GM21447 (cell line): ENCODE data around the gene IL1RAPL1.
"Not testable (repeated sequence)": the region's sequence is repeated elsewhere in the genome, so short reads cannot be mapped to it uniquely, and the experiment has no call there.

ENCODE experiments used
- ATAC-seq: cut with Tn5 transposase; IDR thresholded peaks from one replicate; pipeline ENCODE4 v1.9.1; 2021; ENCODE audit not compliant: unreplicated experiment

Gene IL1RAPL1

DNA sequence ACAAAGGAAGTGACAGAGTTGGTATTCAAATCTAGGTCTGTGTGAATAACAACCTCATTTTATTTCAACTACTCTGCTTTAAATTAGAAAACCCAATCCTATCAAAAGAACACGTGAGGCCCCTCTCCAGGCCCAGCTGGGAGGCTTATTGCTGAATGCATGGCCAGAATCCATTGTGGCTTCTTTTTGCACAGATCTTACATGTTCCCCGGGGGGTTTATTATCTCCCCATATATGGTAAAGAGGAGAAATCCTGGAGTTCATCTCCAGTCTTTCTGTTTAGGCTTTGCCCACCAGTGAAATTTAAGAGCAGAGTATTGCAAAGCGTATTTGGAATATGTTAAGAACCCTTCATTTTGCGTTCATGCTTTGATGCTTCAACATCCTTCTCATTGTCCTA is 655.6 kb downstream of the IL1RAPL1 start:
- ATAC-seq, result no peak

DNA sequence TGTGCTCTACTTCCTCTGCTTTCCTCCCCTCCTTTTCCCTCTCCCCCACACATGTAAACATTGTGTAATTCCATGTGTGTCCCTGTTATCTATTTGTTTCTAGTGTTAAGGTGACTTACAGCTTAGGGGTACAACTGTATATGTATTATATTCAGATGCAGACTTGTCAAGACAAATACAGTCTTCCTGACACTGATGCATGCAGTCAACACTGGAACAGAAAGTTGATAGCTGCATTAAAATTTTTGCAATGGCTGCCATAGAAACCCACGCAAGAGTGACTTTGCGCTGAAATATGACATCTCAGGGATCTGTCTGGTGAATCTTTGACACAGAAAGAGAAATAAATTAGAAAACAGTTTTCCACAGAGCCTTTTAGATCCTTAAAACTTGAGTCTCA is 656.7 kb downstream of the IL1RAPL1 start:
- no peak for ATAC-seq

DNA sequence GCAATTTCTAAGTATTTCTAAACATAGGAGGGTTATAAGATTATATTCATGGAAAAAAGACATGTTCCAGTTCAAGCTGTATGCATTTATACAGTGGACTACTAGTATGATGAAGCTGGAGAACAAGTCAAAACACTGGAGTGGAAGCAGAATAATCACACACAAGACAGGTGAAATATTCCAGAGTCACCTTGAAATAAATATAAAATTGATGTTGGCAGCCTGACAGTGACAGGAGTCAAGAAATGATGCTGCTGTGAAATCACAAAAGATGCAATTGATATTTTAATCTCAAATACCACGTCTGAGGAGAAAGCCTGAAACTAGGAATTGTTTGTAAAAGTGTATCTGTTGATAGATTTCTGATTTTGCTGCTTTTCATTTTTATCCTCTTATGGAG is 667.3 kb downstream of the IL1RAPL1 start:
- no peak for ATAC-seq

DNA sequence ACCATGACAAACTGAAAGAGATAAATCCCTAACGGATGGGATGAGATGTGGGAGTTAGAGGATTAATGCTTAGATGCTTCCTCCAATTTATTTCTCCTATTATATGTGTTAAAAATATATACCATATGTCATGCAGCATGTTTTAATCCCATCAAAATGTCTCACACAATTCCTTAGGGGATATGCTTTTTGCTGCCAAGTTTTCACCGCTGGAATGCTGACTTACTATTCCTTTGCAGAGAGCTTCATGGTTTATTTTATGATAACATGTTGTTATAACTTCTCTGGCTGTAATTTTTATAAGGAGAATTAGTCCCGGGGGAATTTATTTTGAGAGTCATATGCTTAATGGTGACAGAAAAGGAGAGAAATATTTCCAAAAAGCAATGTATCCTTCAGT is 670.3 kb downstream of the IL1RAPL1 start:
- ATAC-seq, result no peak

DNA sequence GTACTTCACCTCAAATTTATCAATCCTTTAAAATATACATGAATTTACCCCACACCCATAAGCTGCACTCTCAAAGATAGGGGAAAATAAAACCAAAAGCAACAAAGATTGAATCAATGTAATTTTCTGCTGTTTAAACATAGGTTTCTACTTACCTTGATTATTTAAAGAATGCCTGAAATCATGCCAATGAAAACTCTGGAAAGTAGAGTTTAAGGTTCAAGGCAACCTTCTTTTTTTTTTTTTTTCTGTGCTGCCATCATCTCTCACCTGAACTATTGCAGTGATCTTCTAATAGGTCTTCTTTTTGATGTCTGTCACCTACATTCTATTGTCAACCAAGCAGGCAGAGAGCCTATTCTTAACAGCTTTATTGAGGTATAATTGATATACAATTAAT is 682.1 kb downstream of the IL1RAPL1 start:
- ATAC-seq, result no peak

DNA sequence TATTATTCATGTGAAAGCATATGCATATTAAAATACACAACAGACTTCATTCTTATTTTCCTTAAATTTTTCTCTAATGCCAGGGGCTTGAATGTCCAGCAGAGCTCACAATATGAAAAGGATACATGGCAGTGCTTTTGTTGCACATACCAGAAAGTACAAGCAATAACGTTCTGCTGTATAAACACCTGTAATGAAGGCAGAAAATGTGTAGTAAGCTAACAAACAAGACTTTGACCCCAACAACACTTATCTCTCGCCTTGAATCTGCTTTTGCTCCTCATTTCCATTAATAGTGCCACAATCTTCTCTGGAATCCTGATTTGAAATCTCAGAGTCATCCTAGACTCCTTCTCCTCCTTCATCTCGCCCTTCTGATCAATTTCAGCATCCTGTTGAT is 687.3 kb downstream of the IL1RAPL1 start:
- ATAC-seq, result no peak

DNA sequence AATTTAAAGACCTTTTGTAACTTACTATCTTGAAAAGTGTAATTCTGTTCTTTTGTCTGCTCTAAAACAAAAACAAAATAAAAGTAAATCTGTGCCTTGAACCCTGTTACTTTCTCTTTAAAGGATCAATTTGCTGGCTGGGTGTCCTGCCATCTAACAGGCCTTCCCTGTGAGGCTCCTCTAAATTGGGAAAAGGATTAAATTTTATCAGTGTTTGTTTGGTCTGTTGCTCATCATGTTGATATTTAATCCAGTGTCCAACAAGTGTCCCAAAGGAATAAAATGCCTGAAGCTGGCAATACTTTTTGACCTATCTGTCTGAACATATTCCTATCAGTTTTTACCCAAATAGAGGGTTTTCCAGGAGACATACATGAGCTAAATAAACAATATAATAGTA is 688.7 kb downstream of the IL1RAPL1 start:
- ATAC-seq, result no peak

DNA sequence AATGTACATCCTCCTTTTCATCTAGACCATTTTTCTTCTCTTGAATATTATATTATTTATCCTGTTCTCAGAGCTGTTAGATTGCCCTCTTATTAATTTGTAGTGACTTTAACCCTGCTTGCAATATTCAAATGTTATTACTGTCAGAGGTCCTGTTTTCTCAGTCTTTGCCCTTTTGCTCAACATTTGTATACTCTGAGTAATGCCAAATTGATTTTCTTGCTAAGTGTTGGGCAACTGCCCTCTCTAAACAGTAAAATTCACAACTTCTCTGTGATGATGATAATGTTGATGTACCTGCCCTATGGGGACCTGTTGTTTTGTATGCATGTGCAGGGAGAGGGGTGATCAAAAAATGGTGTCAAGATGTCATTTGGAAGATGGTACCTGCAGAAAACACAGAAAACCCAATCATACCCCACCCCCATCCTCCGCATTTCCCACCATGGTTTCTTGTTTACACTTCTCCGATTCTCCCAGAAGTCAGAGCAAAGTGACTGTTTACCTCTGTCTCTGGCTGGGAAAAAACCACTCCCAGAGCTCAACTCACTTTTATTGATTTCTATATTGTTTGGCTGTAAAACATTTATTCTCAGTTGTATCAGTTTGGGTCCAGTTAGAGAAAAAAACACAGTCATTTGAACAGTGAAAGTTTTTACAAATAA is 694.0 kb downstream of the IL1RAPL1 start:
- no peak for ATAC-seq

DNA sequence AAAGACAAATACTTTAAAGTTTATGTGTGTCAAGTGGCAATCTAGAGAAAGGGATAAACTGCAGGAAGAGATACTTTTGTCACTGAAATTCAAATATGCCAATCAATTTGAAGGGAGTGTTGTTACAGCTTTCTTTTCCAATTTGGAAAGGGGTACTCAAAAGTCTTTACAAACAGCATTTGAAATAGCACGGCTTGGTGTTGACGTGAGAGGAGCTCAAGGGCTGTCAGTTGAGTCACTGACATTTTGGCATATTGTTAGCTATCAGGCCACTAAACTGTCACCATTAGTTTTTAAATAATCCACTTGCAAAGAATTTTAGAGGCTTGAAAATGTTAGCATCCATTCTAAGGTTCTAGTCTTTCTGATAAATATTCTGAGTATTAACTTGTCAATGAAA is 698.4 kb downstream of the IL1RAPL1 start:
- no peak for ATAC-seq

DNA sequence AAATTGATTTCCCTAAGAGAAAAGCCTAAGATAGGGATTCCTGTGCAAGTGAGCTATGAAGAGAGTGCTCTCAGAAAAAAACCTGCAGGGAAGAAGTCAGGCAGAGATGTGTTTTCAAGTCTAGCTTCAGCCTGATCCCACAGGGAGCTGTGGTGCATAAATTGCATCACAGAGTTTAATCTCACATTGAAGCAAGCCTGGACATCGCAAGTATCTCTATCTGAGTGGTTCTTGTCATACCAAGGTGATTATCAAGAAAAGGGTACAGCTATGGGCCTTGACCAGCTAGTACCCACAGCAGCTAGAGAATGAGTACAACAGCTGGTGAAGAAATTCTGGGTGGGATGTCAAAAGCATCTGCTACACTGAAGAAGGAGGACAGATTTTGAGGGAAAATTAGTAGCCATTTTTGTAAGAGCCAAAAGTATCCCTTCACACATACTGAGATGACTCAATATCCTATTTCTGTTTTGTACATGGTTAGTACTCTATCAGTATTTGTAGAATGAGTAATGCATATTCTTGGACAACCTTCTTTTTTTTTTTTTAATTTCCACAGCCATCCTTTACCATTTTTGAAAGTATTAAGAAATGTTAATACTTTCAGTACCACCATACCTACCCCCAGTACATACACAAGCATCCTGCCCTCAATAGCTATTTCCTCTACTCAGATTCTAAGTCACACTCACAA is 708.9 kb downstream of the IL1RAPL1 start:
- ATAC-seq, result no peak

DNA sequence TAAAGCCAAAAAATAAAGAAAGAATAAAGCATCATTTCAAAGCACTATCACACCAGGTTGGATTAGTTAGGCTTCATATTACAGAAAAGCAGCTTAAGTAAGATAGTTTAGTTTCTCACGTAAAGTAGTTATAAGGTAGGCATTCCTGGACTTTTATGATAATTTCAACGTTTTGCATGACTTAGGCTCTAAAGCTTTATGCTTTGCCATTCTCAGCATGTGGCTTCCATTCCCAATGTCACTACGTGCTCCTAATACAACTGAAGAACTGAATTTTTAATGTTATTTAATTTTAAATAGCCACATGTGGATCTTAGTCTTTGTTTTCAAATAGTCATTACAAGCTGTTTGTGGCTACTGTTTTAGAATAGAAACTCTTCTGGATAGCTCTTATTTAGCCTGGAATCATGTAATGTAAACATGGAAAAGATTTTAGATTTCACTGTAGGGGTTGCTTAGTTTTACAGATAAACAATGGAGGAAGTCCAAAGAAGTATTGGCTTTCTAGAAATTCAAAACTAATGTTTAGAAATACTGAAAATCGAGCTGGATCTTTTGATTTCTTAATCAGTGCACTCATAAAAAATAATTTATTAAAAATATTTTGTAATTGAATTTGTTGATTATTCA is 710.0 kb downstream of the IL1RAPL1 start:
- no peak for ATAC-seq

DNA sequence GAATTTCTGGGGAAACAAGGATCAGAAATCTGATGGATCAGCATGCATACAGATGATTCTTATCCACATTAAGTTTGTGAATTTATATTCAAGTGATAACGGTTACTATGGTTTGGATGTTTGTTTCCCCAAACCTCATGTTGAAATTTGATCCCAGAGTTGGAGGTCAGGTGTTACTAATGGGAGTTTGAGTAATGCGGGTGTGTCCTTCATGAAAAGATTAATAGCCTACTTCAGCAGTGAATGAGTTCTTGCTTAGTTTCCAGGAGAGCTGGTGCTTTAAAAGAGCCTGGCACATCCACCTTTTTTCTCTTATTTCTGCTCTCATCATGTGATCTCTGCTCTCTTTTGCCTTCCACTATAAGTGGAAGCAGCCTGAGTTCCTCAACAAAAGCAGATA is 712.4 kb downstream of the IL1RAPL1 start:
- ATAC-seq, result no peak

DNA sequence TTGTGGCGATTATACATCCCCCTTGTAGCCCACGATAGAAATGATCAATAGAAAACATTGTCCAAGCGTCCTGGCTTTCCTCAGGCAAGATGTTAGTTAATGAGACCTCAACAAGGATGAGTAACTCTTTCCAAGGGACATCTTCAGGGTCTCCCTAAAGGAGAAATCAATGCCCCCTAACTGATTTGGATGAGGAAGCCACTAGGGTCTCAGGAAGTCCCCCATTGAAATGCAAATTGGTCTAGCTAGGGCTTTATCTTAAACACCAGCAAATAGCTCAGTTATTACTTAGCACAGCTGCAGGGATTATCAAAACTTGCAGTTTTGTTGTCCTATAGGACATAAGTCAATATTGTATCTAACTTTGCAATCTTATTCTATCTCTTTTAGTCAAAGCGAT is 721.5 kb downstream of the IL1RAPL1 start:
- ATAC-seq, result no peak

DNA sequence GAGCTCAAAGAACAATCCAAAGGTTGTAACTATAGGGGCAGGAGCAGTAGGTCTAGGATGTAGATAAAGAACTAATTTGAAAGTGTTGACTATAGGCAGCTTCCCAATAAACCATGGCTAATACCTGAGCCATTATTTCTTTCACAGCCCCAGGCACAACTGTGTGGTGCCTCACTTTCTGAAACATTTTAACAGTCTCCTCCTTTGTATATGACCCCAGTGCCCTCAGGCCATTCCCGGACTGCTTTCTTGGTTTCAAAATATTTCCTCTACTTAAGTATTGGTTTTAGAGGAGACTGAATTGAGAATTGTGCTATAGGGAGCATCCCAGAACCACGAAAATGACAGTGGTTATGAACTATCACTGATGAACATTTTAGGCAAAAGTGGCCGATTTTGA is 728.7 kb downstream of the IL1RAPL1 start:
- ATAC-seq, result no peak

DNA sequence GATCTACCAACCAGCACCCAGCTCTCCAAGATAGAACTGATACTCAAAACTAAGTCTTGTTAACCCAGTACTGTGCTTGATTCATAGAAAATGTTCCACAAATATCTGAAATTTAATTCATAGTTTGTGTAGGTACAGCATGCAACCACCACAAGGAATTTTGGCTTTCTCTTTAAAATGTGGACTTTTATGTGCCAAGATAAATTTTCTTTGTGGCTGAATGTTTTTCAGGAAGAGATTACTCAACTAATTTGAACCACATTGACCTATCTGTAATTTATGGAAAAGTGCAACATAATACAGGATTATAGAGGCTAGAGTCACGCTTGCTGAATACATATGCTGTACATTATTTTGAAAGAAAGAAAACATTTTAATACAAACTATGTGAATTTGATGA is 730.8 kb downstream of the IL1RAPL1 start:
- no peak for ATAC-seq

DNA sequence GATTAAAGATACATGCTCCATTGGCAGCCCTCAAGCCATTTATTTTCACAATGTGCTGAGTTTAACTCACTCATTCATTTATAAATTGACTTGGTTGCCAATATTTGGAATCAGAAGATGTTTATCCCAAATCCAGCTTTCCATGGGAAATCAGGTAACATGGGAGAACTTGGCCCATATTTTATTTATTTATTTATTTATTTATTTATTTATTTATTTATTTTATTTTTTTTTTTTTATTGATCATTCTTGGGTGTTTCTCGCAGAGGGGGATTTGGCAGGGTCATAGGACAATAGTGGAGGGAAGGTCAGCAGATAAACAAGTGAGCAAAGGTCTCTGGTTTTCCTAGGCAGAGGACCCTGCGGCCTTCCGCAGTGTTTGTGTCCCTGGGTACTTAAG is 745.2 kb downstream of the IL1RAPL1 start:
- not testable (repeated sequence) for ATAC-seq

DNA sequence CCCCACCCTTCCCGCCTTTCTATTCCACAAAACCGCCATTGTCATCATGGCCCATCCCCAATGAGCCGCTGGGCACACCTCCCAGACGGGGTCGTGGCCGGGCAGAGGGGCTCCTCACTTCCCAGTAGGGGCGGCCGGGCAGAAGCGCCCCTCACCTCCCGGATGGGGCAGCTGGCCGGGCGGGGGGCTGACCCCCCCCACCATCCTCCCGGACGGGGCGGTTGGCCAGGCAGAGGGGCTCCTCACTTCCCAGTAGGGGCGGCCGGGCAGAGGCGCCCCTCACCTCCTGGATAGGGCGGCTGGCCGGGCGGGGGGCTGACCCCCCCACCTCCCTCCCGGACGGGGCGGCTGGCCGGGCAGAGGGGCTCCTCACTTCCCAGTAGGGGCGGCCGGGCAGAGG is 745.8 kb downstream of the IL1RAPL1 start:
- ATAC-seq, result not testable (repeated sequence)

DNA sequence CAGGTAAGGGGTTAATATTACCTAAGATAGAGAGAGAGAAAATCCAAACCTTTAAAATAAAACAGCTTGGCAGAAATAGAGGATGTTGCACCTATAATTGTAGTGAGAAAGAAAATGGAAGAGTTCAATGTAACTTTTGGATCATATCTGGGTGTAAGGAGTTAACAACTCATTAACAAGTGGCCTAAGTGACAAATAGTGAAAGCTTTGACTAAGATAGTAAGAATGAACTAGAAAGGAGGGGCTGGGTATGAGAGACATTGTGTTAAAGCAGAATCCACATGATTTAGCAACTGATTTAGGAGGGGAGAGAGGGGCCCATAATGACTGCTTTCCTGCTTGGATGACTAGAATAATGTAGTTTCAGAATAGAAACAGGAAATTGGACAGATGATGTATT is 761.0 kb downstream of the IL1RAPL1 start:
- ATAC-seq, result no peak

DNA sequence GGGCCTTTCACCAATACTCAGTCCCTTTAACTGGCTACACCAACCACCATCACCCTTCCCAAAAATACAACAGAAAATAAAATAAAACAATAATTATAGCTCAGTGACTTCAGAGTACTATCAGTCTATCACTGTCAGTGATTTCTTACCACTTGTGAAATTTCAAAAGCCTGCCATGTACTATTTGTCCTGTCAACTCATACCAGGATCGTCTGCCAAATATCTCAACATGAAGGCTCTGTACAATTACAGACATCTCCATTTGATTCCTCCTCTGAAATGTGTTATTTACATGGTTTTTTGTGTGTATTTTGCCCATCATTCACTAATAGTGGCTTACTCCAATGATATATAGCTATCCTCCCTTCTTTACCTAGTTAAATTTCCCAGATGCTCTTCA is 772.0 kb downstream of the IL1RAPL1 start:
- no peak for ATAC-seq

DNA sequence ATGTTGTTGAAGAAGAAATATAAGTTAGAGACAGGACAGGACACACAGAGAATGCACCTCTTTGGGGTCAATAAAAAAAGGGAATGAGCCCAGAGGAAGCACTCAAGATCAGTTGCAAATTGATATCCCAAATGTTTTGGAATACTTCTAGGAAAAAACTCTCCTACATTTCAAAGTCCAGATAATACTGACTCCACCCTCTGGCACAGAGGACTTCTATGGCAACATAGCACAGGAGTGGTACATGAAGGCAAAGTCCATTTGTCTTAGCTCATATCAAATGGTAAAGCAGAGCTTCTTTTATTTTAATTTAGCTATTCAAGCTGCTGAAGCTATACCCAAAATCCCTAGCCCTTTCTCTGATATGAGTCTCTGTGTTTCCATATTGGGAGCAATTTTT is 787.5 kb downstream of the IL1RAPL1 start:
- not testable (repeated sequence) for ATAC-seq

DNA sequence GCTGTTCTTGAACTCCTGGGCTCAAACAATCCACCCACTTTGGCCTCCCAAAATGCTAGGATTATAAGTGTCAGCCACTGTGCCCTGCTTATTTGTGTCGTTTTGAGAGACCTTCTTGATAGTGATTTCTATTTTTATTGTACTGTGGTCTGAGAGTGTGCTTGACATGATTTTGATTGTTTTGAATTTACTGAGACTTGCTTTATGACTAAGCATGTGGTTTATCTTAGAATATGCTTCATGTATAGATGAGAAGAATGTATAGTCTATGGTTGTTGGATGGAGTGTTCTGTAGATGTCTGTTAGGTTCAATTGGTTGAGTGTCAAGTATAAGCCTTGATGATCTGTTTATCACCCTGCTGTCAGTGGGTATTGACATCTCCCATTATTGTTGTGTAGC is 789.3 kb downstream of the IL1RAPL1 start:
- ATAC-seq, result no peak

DNA sequence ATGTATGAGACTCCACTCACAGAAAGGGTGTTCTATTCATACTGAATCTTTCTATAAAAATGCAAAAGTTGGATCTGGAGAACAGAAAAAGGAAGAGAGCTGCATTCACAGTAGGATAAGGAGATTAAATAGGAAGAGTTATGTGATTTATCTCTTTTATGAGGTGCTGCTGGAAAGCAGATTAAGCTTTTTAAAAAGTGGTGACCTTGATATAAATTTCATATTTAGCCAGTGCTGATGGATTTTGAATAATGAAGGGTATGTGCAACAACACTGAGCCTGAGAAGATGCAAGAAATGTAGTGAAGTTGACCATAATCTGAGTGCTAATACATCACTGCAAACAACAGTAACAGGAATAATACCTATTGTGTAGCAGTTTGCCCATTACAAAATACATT is 795.6 kb downstream of the IL1RAPL1 start:
- ATAC-seq, result no peak
